WTC11 (cell line): ENCODE measurements around the gene ADD2. TPM values are rescaled to one million over a fixed set of nuclear protein-coding genes. Genes with fewer than 3 reads are reported as not detected.

Experiments
- ATAC-seq: fragments of 200-7000 bp; cut with Tn5 transposase; 2 replicates; pipeline ENCODE4 v1.10.0; 2021; ENCODE audit warnings: mild to moderate bottlenecking, moderate library complexity
- CTCF ChIA-PET: fragments of 300-600 bp; sonication (Branson Sonifier 250); formaldehyde crosslinking; loops from one replicate; lab custom pipeline; 2021; ENCODE audit warnings: antibody characterized with exemption; lab: Charles Lee
- POLR2A ChIA-PET: fragments of 350-600 bp; sonication (Branson Sonifier 250); formaldehyde crosslinking; loops from one replicate; lab custom pipeline; 2021; ENCODE audit warnings: antibody characterized with exemption; lab: Charles Lee
- DNase-seq: peaks from one replicate; pipeline ENCODE4 v3.0.0; 2021; ENCODE audit warnings: low spot score
- H3K27ac Mint-ChIP-seq: 2 replicates; pipeline ENCODE4 v1.8.0; 2021; ENCODE audit warnings: mixed read lengths
- H3K27me3 Mint-ChIP-seq: 2 replicates; pipeline ENCODE4 v1.8.0; 2021; ENCODE audit warnings: low read depth, mild to moderate bottlenecking, moderate library complexity, mixed read lengths
- H3K36me3 Mint-ChIP-seq: 2 replicates; pipeline ENCODE4 v1.8.0; 2021; ENCODE audit warnings: mixed read lengths
- H3K4me1 Mint-ChIP-seq: 2 replicates; pipeline ENCODE4 v1.8.0; 2022; ENCODE audit warnings: mixed read lengths
- H3K4me3 Mint-ChIP-seq: 2 replicates; pipeline ENCODE4 v1.8.0; 2021; ENCODE audit warnings: mild to moderate bottlenecking, moderate library complexity, mixed read lengths
- H3K9me3 Mint-ChIP-seq: 2 replicates; pipeline ENCODE4 v1.8.0; 2021; ENCODE audit warnings: mixed read lengths
- IRF1 ChIP-seq: sonication (generic); formaldehyde crosslinking; IDR thresholded peaks from 2 replicates; pipeline ENCODE4 v1.8.0; 2023; ENCODE audit warnings: missing genetic modification reagents
- MLX ChIP-seq: sonication (generic); formaldehyde crosslinking; IDR thresholded peaks from 2 replicates; pipeline ENCODE4 v1.8.1; 2023; ENCODE audit warnings: mild to moderate bottlenecking, missing genetic modification reagents, moderate library complexity
- NFYB ChIP-seq: sonication (generic); formaldehyde crosslinking; conservative IDR thresholded peaks from 2 replicates; pipeline ENCODE4 v1.8.0; 2022; ENCODE audit warnings: low read depth, missing genetic modification reagents
- NR2C2 ChIP-seq: sonication (generic); formaldehyde crosslinking; IDR thresholded peaks from 2 replicates; pipeline ENCODE4 v1.8.0; 2022; ENCODE audit warnings: mild to moderate bottlenecking, missing genetic modification reagents
- NR3C1 ChIP-seq: sonication (generic); formaldehyde crosslinking; conservative IDR thresholded peaks from 2 replicates; pipeline ENCODE4 v1.8.1; 2023; ENCODE audit warnings: low read depth, mild to moderate bottlenecking, missing genetic modification reagents
- RELA ChIP-seq: sonication (generic); formaldehyde crosslinking; IDR thresholded peaks from 2 replicates; pipeline ENCODE4 v1.8.1; 2022; ENCODE audit warnings: missing genetic modification reagents, mild to moderate bottlenecking, borderline replicate concordance
- ZNF138 ChIP-seq: sonication (generic); formaldehyde crosslinking; conservative IDR thresholded peaks from 2 replicates; pipeline ENCODE4 v1.8.1; 2022; ENCODE audit warnings: mild to moderate bottlenecking, moderate library complexity, missing genetic modification reagents
- ZNF219 ChIP-seq: sonication (generic); formaldehyde crosslinking; IDR thresholded peaks from 2 replicates; pipeline ENCODE4 v1.8.0; 2023; ENCODE audit warnings: missing genetic modification reagents, mild to moderate bottlenecking, borderline replicate concordance
- ZNF232 ChIP-seq: sonication (generic); formaldehyde crosslinking; IDR thresholded peaks from 2 replicates; pipeline ENCODE4 v1.8.0; 2022; ENCODE audit warnings: mild to moderate bottlenecking, missing genetic modification reagents
- ZNF425 ChIP-seq: fragments of 250-450 bp; sonication (Bioruptor Pico); conservative IDR thresholded peaks from 2 replicates; pipeline ENCODE4 v1.9.0; 2021; ENCODE audit warnings: mild to moderate bottlenecking
- ZSCAN18 ChIP-seq: fragments of 250-450 bp; sonication (Bioruptor Pico); IDR thresholded peaks from 2 replicates; pipeline ENCODE4 v2.1.2; 2022; ENCODE audit warnings: mild to moderate bottlenecking, moderate library complexity
- total RNA-seq: library from RNA; stranded (reverse); gene quantifications from 3 replicates; pipeline ENCODE4 v1.2.3, GENCODE V29; 2021
- TF ChIP-seq, protein P1 (sequence below): sonication (generic); formaldehyde crosslinking; IDR thresholded peaks from 2 replicates; pipeline ENCODE4 v1.8.1; 2022; ENCODE audit warnings: low read depth, mild to moderate bottlenecking, moderate library complexity, missing genetic modification reagents, borderline replicate concordance
- TF ChIP-seq, protein P2 (sequence below): sonication (generic); formaldehyde crosslinking; IDR thresholded peaks from 2 replicates; pipeline ENCODE4 v1.8.0; 2023; ENCODE audit warnings: missing genetic modification reagents, mild to moderate bottlenecking, borderline replicate concordance

Gene ADD2
- total RNA-seq, 1 experiment from 2014 or later = 196 TPM

DNA sequence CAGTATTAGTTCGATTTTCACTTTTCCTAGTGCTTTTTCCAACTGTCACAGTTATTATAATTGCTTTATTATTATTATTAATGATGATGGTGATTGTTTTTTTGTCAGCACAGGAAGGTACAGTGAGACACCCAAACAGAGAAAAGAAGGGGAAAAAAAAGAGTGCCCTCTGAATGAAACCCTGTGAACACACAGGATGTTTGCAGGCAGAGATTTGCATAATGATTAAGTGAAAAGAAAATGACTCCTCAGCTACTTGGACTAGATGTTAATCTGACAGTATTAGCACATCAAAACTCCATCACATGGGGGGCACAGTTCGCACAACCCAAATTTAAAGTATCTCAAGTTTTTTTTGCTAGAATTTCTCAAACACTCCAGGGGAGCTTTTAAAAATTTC is 32.9 kb downstream of the ADD2 start (continued):
- no peak for TF ChIP-seq IRF1 (CRISPR knock-in tag)
- TF ChIP-seq NFYB (CRISPR knock-in tag) = no peak

DNA sequence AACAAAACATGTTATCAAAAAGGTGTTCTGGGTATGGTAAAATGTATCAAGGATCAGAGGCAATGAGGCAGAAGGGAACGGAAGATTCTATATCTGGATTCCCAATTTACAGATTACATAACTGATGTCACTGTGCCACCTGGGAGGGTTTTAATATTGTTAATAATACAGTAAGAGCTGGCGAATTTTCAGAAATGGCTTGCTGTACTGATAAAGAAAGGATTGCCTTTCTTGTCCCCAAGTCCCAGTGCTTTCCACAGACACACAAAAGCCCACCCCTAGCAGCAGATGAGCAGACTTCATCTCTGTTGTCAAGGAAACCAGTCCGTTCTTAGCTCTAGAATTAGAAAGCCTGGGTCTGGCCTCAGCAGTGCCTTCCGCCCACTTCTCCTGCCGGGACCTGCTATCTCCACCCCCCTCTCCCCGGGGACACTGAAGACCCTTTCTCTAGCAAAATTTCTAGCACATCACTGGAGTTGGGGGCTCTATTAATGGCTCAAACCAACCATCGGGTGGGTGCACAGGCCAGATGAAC is 34.3 kb downstream of the ADD2 start:
- H3K4me3 Mint-ChIP-seq = peak overlapping the region; percentile 57
- DNase-seq = no peak
- H3K27ac Mint-ChIP-seq = peak overlapping the region; percentile 96
- CTCF ChIA-PET = interaction anchor here (1.0 to 2.6 kb wide), 2 partner anchors 16 to 35 kb away, joined by 3 to 19 read pairs; partner anchors contain the start of gene ADD2
- TF ChIP-seq ZNF232 (CRISPR knock-in tag) (0 out of 2 replicates have a peak, but pooled peaks have one; percentile 6), ZNF219 (CRISPR knock-in tag) (no peak)
- peak; percentile 41 for ATAC-seq
- H3K27me3 Mint-ChIP-seq = no peaks in the 10 kb centered on the region
- H3K9me3 Mint-ChIP-seq = peaks cover 3% of the 10 kb centered on the region; the same call in 1 of the 2 replicates
- POLR2A ChIA-PET = no interaction called here
- H3K36me3 Mint-ChIP-seq = peaks cover 4% of the 10 kb centered on the region; the same call in 1 of the 2 replicates
- peaks cover 92% of the 10 kb centered on the region for H3K4me1 Mint-ChIP-seq

DNA sequence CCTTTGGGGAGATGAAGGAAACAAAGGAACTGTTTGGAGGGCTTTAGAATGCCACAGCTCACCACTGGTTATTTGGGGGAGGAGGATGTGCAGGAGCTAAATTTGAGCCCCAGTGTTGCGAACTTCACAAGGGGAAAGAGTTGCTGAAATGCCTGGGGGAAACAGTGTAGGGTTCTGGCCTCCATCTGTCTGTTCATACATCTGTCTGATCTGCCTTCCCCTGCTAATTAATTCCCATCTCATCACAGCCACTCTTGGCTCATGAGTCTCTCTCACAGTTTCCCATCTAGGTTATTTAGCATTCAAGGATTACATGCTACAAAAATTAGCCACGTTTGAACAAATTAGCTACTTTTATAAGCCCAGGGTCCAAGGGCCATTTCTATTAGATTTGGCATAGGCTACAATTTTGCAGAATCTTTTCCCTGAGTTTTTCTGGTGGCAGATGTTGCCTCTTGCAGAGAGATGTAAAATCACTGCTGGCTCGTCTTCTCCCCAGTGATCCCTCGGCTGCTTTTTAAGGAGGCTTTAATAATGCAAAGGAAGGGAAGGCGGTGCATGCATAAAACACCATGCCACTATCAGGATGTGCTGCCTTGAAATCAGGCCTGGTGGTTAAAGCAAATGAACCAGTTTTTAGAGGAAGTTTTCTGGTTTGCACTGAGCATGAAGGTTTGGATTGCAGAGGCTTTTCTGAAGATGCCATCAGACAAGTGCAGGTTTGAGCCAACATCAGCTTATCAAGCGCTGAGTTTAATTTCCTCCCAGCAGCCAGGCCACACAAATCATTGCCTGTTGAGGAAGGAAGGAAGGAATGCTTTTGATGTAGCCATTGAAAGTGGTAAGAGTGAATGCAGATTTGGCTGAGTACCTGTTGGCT is 35.0 kb downstream of the ADD2 start:
- Mint-ChIP-seq H3K36me3 (peaks cover 4% of the 10 kb centered on the region; the same call in 1 of the 2 replicates), H3K27ac (peak overlapping the region; percentile 96), H3K4me3 (peak overlapping the region; percentile 57), H3K27me3 (no peaks in the 10 kb centered on the region), H3K9me3 (peaks cover 3% of the 10 kb centered on the region; the same call in 1 of the 2 replicates), H3K4me1 (peaks cover 92% of the 10 kb centered on the region)
- 0 out of 2 replicates have a peak, but pooled peaks have one; percentile 15 for TF ChIP-seq ZNF232 (CRISPR knock-in tag)
- TF ChIP-seq, protein P1, sequence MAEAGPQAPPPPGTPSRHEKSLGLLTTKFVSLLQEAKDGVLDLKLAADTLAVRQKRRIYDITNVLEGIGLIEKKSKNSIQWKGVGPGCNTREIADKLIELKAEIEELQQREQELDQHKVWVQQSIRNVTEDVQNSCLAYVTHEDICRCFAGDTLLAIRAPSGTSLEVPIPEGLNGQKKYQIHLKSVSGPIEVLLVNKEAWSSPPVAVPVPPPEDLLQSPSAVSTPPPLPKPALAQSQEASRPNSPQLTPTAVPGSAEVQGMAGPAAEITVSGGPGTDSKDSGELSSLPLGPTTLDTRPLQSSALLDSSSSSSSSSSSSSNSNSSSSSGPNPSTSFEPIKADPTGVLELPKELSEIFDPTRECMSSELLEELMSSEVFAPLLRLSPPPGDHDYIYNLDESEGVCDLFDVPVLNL (CRISPR knock-in tag) = no peak
- no peak for DNase-seq
- POLR2A ChIA-PET = no interaction called here
- CTCF ChIA-PET = interaction anchor here (0.5 to 2.6 kb wide), 3 partner anchors 17 to 441 kb away, joined by 3 to 19 read pairs (median 3); partner anchors contain the start of gene ADD2
- peak; percentile 49 for ATAC-seq

DNA sequence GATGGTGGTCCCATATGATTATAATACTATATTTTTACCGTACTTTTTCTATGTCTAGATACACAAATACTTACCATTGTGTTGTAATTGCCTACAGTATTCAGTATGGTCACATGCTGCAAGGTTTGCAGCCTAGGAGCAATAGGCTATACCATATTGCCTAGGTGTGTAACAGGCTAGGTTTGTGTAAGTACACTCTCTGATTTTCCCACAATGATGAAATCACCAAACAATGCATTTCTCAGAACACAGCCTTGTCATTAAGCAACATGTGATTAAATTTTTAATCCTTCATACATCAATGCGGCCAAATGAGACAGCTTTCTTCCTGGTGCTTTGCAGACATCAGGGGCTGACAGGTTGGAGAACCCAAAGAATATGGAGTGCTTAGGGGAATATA is 37.3 kb downstream of the ADD2 start:
- Mint-ChIP-seq H3K9me3 (no peaks in the 10 kb centered on the region), H3K4me3 (no peak overlapping the region), H3K27ac (peak overlapping the region; percentile 81), H3K36me3 (no peaks in the 10 kb centered on the region), H3K27me3 (no peaks in the 10 kb centered on the region), H3K4me1 (peaks cover 95% of the 10 kb centered on the region)
- DNase-seq (no peak), ATAC-seq (no peak)
- CTCF ChIA-PET = no interaction called here
- POLR2A ChIA-PET = no interaction called here
- TF ChIP-seq, protein P1 (CRISPR knock-in tag) = no peak
- TF ChIP-seq NR3C1 = no peak
- TF ChIP-seq, protein P2, sequence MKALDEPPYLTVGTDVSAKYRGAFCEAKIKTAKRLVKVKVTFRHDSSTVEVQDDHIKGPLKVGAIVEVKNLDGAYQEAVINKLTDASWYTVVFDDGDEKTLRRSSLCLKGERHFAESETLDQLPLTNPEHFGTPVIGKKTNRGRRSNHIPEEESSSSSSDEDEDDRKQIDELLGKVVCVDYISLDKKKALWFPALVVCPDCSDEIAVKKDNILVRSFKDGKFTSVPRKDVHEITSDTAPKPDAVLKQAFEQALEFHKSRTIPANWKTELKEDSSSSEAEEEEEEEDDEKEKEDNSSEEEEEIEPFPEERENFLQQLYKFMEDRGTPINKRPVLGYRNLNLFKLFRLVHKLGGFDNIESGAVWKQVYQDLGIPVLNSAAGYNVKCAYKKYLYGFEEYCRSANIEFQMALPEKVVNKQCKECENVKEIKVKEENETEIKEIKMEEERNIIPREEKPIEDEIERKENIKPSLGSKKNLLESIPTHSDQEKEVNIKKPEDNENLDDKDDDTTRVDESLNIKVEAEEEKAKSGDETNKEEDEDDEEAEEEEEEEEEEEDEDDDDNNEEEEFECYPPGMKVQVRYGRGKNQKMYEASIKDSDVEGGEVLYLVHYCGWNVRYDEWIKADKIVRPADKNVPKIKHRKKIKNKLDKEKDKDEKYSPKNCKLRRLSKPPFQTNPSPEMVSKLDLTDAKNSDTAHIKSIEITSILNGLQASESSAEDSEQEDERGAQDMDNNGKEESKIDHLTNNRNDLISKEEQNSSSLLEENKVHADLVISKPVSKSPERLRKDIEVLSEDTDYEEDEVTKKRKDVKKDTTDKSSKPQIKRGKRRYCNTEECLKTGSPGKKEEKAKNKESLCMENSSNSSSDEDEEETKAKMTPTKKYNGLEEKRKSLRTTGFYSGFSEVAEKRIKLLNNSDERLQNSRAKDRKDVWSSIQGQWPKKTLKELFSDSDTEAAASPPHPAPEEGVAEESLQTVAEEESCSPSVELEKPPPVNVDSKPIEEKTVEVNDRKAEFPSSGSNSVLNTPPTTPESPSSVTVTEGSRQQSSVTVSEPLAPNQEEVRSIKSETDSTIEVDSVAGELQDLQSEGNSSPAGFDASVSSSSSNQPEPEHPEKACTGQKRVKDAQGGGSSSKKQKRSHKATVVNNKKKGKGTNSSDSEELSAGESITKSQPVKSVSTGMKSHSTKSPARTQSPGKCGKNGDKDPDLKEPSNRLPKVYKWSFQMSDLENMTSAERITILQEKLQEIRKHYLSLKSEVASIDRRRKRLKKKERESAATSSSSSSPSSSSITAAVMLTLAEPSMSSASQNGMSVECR (CRISPR knock-in tag) = no peak
- TF ChIP-seq RELA (CRISPR knock-in tag) = no peak
- no peak for TF ChIP-seq ZSCAN18 (CRISPR knock-in tag)
- no peak for TF ChIP-seq NR2C2 (CRISPR knock-in tag)
- no peak for TF ChIP-seq ZNF138 (CRISPR knock-in tag)
- no peak for TF ChIP-seq MLX
- TF ChIP-seq ZNF425 = no peak
